ENCODE data around the gene EDIL3.

EDIL3 gene

GRCh38 chr5:84036842-84037241 is 347.8 kb downstream of the EDIL3 start:
- TF ChIP-seq POLR2AphosphoS5 (IDR thresholded peaks at IDR 0.05; ENCODE audit: low read depth, low read length) (no peak), SIN3A (IDR thresholded peaks at IDR 0.05; ENCODE audit: borderline replicate concordance, insufficient read depth, low read length) (no peak), REST (IDR thresholded peaks at IDR 0.05; ENCODE audit: insufficient read depth in 1 of 2, low read depth in 2 of 2, low read length in 2 of 2) (no peak), FOXP2 (optimal IDR thresholded peaks at IDR 0.05; ENCODE audit: borderline replicate concordance, extremely low read depth, extremely low read length, insufficient read depth) (no peak), TAF1 (IDR thresholded peaks at IDR 0.05; ENCODE audit: borderline replicate concordance, insufficient read depth, low read length) (no peak)

GRCh38 chr5:84032324-84032723 is 352.4 kb downstream of the EDIL3 start:
- TF ChIP-seq FOXP2 (optimal IDR thresholded peaks at IDR 0.05; ENCODE audit: borderline replicate concordance, extremely low read depth, extremely low read length, insufficient read depth) (no peak), TAF1 (IDR thresholded peaks at IDR 0.05; ENCODE audit: borderline replicate concordance, insufficient read depth, low read length) (no peak), SIN3A (IDR thresholded peaks at IDR 0.05; ENCODE audit: borderline replicate concordance, insufficient read depth, low read length) (no peak), POLR2AphosphoS5 (IDR thresholded peaks at IDR 0.05; ENCODE audit: low read depth, low read length) (no peak), REST (IDR thresholded peaks at IDR 0.05; ENCODE audit: insufficient read depth in 1 of 2, low read depth in 2 of 2, low read length in 2 of 2) (no peak)

- TF ChIP-seq REST (IDR thresholded peaks at IDR 0.05; ENCODE audit: insufficient read depth in 1 of 2, low read depth in 2 of 2, low read length in 2 of 2) (no peak), POLR2AphosphoS5 (IDR thresholded peaks at IDR 0.05; ENCODE audit: low read depth, low read length) (no peak), SIN3A (IDR thresholded peaks at IDR 0.05; ENCODE audit: borderline replicate concordance, insufficient read depth, low read length) (no peak), FOXP2 (optimal IDR thresholded peaks at IDR 0.05; ENCODE audit: borderline replicate concordance, extremely low read depth, extremely low read length, insufficient read depth) (no peak), TAF1 (IDR thresholded peaks at IDR 0.05; ENCODE audit: borderline replicate concordance, insufficient read depth, low read length) (no peak)
Measured at GRCh38 chr5:84028093-84028492, 356.6 kb downstream of the EDIL3 start.

GRCh38 chr5:84017523-84018172 is 367.0 kb downstream of the EDIL3 start:
- TF ChIP-seq TAF1 (IDR thresholded peaks at IDR 0.05; ENCODE audit: borderline replicate concordance, insufficient read depth, low read length) (no peak), SIN3A (IDR thresholded peaks at IDR 0.05; ENCODE audit: borderline replicate concordance, insufficient read depth, low read length) (no peak), FOXP2 (optimal IDR thresholded peaks at IDR 0.05; ENCODE audit: borderline replicate concordance, extremely low read depth, extremely low read length, insufficient read depth) (no peak), REST (IDR thresholded peaks at IDR 0.05; ENCODE audit: insufficient read depth in 1 of 2, low read depth in 2 of 2, low read length in 2 of 2) (no peak), POLR2AphosphoS5 (IDR thresholded peaks at IDR 0.05; ENCODE audit: low read depth, low read length) (no peak)

Data from PFSK-1 (cell line).